NCI-H1105 (cell line): ENCODE measurements around the gene VN1R5.
"Not testable (repeated sequence)": the region's sequence is repeated elsewhere in the genome, so short reads cannot be mapped to it uniquely, and the experiment has no call there.

ENCODE experiments used
- DNase-seq: peaks from one replicate; lab custom pipeline; 2025; lab: John Stamatoyannopoulos, UW

VN1R5 gene

GRCh38 chr1:247255772-247256171 is at the start of gene VN1R5:
TSS of gene VN1R5 (plus strand) at chr1:247256072.
- not testable (repeated sequence) for DNase-seq

GRCh38 chr1:247209396-247209795 is 46.5 kb upstream of the VN1R5 start:
- no peak for DNase-seq

GRCh38 chr1:247210062-247210375 is 45.9 kb upstream of the VN1R5 start:
- no peak for DNase-seq

GRCh38 chr1:247210376-247211117 is 45.3 kb upstream of the VN1R5 start:
- peak; percentile 86 for DNase-seq

GRCh38 chr1:247211339-247211738 is 44.5 kb upstream of the VN1R5 start:
- DNase-seq = no peak

GRCh38 chr1:247212012-247212411 is 43.9 kb upstream of the VN1R5 start:
- DNase-seq = no peak

- DNase-seq = no peak
These were observed 43.0 kb upstream of the VN1R5 start for GRCh38 chr1:247212627-247213617.

GRCh38 chr1:247216261-247216660 is 39.6 kb upstream of the VN1R5 start:
- DNase-seq = no peak

- DNase-seq = no peak
These were observed 37.7 kb upstream of the VN1R5 start for GRCh38 chr1:247218121-247218651.

GRCh38 chr1:247220280-247220679 is 35.6 kb upstream of the VN1R5 start:
- DNase-seq = not testable (repeated sequence)

- DNase-seq = no peak
These were observed 33.0 kb upstream of the VN1R5 start for GRCh38 chr1:247222840-247223239.

- DNase-seq = no peak
These were observed 31.1 kb upstream of the VN1R5 start for GRCh38 chr1:247224822-247225221.

- no peak for DNase-seq
These were observed 27.7 kb upstream of the VN1R5 start for GRCh38 chr1:247228133-247228532.

- no peak for DNase-seq
These were observed 14.2 kb upstream of the VN1R5 start for GRCh38 chr1:247241691-247242090.

GRCh38 chr1:247243524-247244137 is 12.2 kb upstream of the VN1R5 start:
- DNase-seq = no peak

GRCh38 chr1:247246325-247247115 is 9.4 kb upstream of the VN1R5 start:
- DNase-seq = no peak

- DNase-seq = no peak
These were observed 8.3 kb upstream of the VN1R5 start for GRCh38 chr1:247247568-247247967.

- no peak for DNase-seq
These were observed 10.2 kb downstream of the VN1R5 start for GRCh38 chr1:247266053-247266452.

GRCh38 chr1:247268390-247269045 is 12.6 kb downstream of the VN1R5 start:
- DNase-seq = no peak

- no peak for DNase-seq
These were observed 13.3 kb downstream of the VN1R5 start for GRCh38 chr1:247269133-247269532.

GRCh38 chr1:247270003-247270402 is 14.1 kb downstream of the VN1R5 start:
- DNase-seq = no peak
